HG02798 (cell line): Measurements from ENCODE around the gene TMTC1.

ENCODE experiments used
- ATAC-seq: cut with Tn5 transposase; IDR thresholded peaks from one replicate; pipeline ENCODE4 v1.9.1; 2021; ENCODE audit warnings: mild to moderate bottlenecking; ENCODE audit not compliant: unreplicated experiment, poor library complexity

The TMTC1 gene

DNA sequence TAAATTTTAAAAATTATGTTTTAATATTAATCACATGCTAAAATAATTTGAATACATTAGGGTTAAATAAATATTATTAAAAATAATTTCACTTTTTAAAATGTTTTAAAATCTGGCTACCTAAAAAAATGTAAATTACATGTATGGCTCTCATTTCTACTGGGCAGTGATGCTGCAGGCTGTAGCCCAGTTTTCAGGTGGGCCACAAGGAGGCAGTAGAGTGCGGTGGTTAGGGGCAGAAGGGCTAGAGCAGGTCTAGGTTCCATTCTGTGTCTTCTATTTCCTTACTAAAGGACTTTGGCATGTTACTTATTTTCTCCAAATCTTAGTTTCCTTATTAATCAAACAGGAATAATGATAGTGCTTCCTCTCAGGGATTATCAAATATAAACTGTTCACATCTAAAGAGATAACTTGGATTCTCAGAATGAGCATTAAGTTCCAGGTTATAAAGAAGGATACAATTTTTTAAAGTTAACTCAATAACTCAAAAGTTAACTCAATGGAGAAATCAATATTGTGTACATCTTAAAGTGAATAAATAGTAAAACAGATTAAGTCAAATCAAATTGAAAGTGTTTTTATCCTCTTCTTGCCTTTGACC, 231.3 kb downstream of the TMTC1 start:
- peak; percentile 97 for ATAC-seq

DNA sequence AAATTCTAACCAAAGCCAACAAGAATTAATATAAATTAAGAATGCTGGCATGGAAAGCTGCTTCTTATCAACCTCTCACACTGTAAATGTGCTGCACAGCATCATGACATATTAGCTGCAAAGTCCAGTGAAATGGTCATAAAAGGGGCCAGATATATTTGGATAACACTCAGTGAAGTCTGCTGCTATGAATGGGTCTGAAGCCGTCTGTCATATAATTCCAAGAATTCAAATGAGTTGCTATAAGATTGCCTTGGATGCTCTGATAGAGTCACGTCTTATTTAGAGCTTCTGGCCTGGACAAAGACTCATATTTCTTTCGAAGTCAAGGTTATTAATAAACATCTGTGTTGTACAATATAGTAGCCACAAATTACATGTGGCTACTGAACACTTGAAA, 231.9 kb downstream of the TMTC1 start:
- no peak for ATAC-seq

GRCh38 chr12:29547864-29548263, 235.9 kb downstream of the TMTC1 start:
- ATAC-seq: no peak

- no peak for ATAC-seq
Observed at GRCh38 chr12:29547151-29547632, 236.6 kb downstream of the TMTC1 start.

- ATAC-seq: no peak
Observed at GRCh38 chr12:29546000-29546399, 237.7 kb downstream of the TMTC1 start.

GRCh38 chr12:29545102-29545467, 238.7 kb downstream of the TMTC1 start:
- ATAC-seq: peak; percentile 88

DNA sequence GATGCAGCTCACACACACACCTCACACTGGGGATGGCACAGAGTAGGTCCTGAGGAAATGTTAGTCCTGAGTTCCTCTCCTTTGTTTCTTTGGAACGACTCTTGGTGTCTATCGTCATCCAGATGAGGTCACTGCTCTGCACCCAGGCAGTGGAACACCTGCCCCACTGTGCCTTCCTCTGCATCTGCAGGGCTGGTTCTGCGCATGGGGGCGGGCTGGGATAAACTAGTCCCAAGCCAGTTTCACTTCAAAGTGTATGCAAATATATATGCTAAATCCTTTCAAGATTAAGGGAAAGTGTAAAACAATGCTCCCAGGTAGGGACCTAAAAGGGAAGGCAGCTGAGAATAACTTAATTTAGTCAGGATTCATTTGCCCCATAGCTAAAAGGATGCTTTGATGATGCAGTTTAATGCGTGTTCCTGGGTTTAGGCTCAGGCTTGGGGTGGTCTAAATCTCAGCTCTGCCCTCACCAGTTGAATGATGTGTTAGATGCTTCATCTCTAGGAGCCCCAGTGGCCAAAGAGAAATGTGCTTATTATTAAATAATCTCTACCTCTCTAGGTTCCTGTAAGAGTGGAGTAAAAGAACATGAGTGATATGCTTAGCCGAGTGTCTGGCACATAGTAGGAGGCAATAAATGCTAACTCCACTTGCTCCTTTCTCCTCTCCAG, 239.2 kb downstream of the TMTC1 start:
- ATAC-seq: peak; percentile 25

- ATAC-seq: no peak
Observed at GRCh38 chr12:29543036-29543435, 240.7 kb downstream of the TMTC1 start.

DNA sequence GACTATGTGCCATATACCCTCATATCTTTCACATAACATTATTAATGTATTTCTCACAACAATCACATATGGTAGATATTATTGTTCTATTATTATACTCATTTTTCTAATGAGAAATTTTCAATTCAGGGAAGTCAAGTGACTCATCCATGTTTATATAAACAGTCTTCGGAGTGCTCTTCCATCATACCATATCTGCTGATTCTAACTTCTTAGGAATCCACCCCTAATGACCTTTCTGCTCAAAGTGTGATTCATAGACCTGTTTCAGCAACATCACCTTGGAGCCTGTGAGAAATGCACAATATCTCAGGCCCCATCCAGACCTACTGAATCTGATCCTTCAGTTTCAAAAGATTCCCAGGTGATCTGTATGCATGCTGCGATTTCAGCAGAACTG, 246.4 kb downstream of the TMTC1 start:
- no peak for ATAC-seq

- ATAC-seq: no peak
Observed at GRCh38 chr12:29534935-29535334, 248.8 kb downstream of the TMTC1 start.

DNA sequence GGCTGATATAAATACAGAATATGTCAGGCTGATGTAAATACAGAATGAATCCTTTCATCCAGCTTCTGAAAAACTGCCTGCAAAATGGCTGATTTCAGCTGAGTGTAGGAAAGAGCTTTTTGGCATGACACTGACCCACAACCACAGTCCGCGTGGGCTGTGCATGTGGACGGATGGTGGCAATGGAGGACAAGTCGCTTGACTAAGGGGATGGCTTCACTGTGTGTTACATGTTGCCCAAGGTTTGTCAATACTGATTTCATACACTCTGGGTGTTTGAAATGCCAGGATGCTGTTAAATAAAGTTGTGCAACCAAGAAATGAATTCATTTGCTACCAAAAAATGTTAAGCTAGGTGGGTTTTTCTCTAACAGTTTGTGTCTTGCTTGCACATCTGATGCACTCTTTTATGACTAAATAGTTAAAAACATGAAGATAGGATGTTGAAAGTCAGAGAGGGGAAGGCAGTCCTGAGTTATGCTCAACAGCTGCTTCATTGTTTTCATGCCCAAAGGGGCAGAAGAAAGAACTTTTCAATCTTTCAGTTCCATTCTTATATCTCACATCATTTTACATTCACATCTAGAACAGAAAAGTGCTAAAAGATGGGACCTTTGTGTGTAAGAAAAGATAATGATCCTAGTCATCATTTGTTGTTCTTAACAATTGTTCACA, 249.8 kb downstream of the TMTC1 start:
- ATAC-seq: peak; percentile 56

GRCh38 chr12:29531471-29531870, 252.3 kb downstream of the TMTC1 start:
- no peak for ATAC-seq

DNA sequence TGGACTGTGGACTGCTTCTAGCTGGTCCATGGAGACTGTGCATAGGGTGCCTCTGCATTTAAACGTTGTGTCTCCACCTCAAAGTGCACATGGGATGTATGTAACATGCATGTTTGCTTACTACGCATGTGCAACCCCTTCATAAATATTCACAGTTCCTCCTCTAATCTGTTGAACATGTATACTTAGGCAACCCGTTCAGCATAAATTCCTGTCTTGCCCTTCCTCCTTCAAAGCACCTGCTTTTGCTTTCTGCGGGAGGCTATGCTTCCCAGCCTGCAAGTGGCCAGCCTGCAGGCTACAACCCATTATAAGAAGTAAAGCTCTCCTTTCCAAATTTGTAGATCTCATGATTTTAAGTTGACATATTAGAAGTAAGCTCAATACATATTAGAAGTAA, 253.3 kb downstream of the TMTC1 start:
- ATAC-seq: no peak

DNA sequence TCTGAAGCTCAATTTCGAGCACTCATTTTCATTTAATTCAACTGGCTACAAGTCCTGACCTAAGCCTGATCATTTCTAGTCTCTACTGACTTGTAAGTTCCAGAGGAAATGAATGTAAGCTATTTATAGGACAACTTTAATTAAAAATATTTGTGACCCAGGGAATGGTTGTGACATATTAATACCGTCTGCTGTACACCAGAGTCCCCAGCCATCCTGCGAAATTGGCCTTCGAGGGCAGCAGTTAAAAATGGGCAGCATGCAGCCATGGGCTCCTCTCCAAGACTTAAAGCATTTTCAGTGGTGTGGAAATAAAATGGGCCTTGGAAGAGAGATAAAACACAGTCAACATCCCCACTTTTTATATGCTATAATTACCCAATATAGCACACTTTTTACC, 255.6 kb downstream of the TMTC1 start:
- ATAC-seq: no peak

DNA sequence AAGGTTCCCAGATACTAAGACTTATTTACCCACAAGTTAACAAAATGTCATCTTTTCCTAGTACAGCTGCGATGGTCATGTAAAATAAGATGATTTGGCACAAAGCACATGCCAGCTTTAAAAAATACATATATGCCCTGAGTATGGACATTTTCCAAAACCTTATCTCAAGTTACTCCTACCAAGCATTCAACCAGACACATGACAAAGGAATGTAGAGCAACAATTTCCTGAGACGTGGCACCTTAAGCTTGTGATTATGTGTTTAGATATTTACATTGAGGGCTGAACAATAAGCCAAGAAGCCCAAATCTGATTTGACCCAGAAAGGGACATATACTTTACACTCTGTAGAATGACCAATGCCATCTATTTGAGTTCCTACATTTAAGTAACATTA, 261.8 kb downstream of the TMTC1 start:
- no peak for ATAC-seq

DNA sequence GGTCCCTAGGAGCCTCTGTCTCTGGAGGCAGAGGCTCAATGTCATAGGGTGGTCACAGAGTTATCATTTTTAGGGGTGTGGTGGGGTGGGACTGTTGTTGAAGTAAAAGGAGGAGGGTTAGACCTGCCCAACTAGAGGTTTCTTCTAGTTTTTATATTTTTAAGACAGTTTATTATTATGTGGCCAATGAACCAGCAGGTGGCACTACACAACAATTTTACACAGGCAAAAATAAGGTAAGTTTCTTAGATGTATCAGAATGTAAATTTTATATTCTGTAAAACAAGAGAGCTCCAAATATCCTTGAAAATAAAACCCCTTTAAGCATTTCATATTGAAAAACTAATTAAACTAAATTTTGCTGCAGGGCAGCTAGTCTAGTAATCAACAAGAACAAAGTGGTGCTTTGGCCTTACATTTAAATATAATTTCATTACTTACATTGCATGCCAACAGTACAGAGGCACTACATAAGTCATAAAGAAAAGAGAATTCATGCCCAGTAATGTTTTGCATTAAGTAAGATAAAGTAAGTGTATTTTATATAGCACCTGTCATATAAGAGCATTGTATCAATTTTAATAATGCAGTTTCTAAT, 264.1 kb downstream of the TMTC1 start:
- no peak for ATAC-seq

DNA sequence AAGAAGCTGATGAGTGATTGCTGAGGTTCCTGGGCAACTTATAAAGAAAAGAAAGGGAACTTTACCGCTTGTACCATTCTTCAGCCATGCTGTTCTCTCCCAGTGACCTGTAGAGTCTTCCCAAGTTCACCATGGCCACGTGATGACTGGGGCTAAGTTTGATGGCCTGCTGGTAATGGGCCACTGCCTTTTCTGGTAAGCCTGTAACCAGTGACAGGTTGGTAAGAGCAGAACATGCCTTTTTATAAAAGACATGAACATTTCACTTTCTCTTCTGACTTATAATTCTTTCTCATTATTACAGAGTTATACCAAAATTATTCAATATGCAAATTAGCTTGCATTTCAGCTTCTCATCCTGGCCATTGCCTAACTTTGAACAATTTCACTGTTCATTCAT, 265.3 kb downstream of the TMTC1 start:
- ATAC-seq: peak; percentile 29

DNA sequence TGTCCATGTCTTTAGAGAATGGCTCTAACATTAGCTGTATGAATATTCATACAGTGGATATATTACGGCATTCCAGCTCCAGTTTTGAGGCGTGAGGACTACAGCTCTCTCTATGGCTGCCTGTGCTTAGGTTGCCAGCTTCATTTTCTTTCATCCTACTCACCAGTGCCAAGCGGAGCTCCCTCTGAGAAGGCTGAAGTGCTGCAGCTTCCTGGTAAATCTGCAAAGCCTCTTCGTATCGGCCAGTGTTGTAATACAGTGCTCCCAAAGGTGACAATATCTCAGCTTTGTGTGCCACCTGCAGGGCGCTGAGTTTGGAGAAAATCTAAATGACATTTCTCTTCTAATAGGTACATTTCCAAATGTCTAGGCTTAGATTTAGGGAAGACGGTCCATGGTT, 266.5 kb downstream of the TMTC1 start:
- no peak for ATAC-seq

DNA sequence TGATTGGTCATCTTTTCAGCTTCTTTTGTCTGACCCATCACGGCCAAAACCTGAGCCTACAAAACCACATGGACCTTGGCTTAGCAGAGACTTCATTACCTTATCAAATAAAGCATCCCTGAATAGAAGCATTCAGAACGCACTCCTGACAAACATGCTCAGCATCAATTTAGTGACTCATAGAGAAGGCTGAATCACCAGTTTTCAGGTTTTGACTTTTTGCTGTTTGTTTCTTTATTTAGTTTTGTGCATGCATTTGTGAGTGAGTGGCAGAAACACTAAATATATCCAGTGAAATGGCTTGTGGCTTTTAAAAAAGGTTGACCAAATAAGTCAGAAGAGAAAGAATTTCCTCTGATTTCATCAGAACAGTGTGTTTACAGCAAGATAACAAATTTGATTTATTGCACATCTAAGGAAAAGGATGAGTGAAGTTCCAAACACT, 267.3 kb downstream of the TMTC1 start:
- no peak for ATAC-seq

DNA sequence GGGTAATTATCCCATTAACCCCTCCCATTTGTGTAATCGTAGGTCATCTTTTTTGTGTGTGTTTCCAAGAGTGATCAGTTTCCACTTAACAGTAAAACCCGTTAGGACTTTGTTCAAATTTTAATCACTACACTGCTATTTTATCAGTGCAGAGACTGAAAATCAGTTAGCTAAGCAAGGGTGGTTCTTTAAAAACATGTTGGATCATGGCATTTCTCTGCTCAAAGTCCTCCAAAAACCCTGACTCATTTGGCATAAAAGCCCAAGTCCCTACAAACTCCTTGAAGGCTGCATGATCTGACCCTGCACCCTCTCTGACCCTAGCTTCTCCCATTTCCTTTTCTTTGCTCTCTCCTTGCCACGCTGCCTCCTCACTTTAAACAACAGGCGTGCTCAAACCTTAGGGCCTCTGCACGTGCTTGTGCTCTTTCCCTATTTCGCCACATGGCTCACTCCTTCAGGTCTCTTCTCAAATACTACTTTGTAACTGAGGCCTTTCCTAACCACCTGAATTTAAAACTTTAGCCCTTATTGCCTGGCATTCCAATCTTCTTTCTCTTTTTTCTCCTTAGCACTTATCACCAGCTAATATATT, 273.1 kb downstream of the TMTC1 start:
- ATAC-seq: no peak

GRCh38 chr12:29509503-29509902, 274.2 kb downstream of the TMTC1 start:
- no peak for ATAC-seq
